SH-SY5Y (cell line): ENCODE measurements around the gene MAGOHB.

Experiments used
- GATA2 ChIP-seq: IDR thresholded peaks from 2 replicates; pipeline ENCODE4 v1.6.1; 2011; ENCODE audit warnings: mild to moderate bottlenecking, low read depth, low read length
- GATA3 ChIP-seq: IDR thresholded peaks from 2 replicates; pipeline ENCODE4 v1.6.1; 2011; ENCODE audit warnings: low read depth, mild to moderate bottlenecking, low read length, moderate library complexity

The MAGOHB gene

DNA sequence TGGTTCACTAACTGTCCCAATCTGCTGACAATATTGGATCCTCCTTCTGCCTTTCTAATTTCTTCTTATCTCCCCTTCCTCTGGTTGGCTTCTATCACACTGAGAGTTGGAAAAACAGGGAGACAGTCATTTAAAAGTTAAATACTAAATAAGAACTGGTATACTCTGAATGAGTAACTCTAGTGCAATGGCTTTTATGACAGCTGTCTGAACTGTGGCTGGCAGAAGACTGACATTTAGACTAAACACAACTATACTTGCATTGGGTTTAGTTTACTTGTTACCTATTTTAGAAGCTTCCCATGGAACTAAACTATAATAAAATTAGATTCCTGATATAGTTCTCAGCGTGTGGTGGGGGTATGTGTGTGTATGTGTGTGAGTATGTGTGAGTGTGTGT, 7.9 kb upstream of the MAGOHB start:
- TF ChIP-seq GATA3 (no peak), GATA2 (no peak)

DNA sequence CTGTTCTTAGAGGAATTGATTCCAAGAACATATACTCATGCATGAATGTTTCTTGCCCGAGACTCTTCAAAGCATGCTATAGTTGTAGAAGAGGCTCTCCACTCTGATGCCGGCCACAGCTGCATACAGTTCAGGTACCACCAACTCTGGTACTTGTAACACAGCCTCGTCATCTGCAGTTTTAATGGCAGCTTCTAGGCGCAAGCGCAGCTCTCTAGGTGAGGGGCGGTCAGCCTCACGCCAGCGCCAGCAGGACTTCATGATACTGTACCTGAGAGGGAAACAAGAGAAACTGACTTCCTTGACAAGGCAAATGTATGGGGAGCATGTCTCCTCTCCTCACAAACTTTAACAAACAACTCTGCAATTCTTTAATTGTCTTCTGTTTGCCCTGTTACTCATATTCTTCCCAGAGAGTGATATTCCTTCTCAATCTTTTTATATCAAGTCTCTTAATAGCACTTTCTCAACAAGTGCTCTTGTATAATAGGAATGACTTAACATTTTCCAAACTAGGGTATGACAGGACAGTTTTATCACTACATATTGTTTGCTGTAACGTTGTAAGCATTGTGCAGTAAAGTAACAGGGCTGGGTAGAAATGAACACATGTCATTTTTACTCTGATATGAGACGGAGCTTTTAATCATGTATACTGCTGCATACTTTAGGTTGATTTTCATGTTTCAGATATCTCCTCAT, 6.8 kb upstream of the MAGOHB start:
- TF ChIP-seq GATA2: no peak
- TF ChIP-seq GATA3: no peak

DNA sequence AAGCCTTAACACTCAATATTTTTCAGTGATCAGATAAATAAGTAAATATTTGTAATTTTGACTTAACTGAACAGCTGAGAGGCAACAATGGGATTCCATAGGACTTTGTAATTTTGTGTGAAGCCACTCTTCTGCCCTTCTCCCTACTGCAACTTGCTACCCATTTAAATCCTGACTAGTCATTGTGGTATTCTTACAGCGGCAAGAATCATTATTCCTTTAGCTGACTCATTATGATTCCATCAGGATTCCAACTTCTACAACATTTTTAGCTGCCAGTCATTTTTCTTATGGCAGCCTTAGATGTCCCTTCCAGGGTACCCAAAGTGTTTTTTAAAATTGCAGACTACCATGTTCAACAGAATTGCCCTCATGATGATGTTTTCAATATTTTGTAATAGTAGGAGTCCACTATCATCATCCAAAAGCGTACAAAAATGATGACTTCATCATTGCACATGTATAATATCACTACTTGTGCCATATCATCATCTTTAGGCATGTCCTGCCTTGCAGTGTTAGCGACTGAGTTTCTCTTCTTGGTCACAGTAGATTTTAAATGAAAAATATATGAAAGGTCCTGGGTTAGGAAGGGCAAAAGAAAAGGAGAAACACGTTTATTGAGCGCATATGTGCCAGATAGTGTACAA, 5.1 kb upstream of the MAGOHB start:
- no peak for TF ChIP-seq GATA2
- TF ChIP-seq GATA3: no peak

DNA sequence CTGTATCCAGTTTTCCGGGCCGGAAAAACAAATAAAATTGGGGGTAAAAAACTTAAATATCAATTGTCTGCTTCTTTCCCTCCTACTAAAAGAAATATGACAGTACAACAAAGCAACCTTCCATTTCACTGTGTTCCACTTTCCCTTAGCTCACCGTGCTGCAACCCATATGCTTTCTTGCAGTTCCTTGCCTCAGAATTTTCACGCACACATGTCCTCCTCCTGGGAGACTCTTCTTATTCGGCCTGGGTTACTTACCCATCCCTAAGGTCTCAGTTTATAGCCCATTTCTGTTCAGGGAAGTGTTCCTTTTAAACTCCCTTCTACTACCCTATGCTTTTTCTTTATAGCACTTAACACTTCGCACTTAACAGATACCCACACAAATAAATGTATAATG, 4.5 kb upstream of the MAGOHB start:
- TF ChIP-seq GATA3 (no peak), GATA2 (no peak)

DNA sequence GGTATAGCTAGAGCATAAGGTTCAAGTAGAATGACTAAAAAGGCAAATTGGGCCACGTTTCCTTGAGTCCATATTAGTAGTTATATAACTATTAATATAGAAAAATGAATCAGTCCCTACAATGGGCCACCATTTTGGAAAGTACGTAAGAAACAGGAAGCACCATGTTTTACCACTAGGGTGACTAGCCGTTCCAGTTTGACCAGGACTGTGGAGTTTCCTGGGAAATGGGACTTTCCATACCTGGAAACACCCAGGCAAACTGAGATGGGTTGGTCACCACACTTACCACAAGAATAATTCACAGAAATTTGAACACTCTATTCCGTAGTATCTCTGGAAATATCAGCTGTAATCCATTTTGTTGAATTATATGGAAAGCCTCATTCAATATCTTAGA, 2.1 kb upstream of the MAGOHB start:
- TF ChIP-seq GATA3 (no peak), GATA2 (no peak)

DNA sequence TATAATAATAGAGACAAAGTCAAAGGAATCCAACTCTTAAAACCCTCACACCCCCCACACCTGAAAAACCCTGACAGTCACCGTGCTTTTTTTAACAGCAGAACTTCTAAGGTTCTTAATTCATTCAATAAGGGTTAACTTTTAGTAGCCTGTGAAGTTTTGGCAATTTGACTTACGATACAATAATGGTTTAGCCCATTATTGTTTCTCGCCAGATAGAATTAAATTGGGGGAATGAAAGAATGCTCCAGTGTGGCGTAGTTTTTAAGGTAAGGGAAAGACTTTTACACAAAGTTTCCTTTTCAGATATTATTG, 604 bp upstream of the MAGOHB start:
- TF ChIP-seq GATA2: no peak
- no peak for TF ChIP-seq GATA3

DNA sequence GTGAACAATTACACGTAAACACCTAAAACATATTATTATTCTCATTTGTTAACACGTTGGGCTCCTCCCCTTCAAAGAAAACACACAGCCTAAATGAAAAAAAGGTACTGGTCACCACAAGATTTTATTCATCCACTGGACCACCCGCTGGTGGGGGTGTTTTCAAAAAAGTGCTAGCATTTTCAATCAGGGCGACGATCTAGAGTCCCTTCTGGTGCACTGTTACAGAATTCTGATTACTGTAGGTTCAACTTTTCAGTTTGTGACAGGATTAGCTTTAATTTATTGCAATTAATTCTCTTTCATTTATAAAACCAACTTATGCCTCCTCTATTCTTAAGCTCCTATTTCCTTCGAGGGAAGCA, 443 bp downstream of the MAGOHB start:
- TF ChIP-seq GATA3: no peak
- TF ChIP-seq GATA2: no peak

DNA sequence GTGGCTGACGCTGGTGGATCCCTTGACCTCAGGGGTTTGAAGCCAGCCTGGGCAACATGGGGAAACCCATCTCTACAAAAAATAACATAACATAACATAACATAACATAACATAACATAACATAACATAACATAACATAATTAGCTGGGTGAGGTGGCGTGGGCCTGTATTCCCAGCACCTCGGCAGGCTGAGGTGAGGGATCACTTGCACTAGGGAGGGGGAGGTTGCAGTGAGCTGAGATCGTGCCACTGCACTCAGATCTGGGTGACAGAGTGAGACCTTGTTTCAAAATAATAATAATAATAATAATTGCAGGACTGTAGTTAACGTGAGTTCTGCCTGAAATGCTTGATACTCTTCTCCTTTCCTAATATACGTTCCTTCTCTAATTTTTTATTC, 1.3 kb downstream of the MAGOHB start:
- no peak for TF ChIP-seq GATA3
- TF ChIP-seq GATA2: no peak

DNA sequence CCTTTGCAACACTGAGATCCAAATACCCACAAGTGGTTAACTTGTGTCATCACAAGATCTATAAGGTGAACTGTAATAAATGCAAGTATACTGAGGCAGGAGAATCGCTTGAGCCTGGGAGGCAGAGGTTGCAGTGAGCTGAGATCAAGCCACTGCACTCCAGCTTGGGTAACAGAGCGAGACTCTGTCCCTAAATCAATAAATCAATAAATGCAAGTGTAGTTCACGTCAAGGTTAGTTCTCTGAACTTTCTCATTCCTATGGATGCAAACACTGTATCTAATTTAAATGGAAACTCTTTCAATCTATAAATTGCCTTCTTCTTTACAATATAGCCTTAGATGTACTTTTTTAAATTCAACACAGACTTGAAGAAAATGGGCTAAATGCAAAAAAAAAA, 3.2 kb downstream of the MAGOHB start:
- TF ChIP-seq GATA2: no peak
- no peak for TF ChIP-seq GATA3

DNA sequence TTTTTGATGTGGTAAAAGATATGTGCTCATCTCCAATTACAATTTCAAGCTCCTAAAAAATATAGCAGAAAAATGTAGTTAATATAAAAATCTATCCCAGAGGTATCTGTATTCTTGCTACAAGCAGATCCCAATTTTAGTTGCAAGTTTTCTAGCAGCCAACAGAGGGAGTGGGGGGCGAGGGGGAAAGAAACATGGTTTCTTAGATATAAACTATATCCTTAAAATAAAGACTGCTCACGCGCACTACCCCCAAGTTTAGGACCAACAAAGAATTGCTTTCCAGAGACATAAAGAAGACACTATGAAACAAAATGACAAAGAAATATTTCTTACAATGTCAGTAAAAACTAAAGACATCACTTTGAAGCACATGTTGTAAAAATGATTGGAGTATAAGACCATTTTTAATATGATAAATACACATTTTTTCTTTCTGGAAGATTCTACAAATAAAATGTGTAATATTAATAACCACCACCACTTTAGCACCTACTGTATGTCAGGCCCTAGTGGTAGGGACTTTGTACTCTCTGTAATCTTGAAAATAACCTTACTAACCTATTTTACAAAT, 5.4 kb downstream of the MAGOHB start:
- TF ChIP-seq GATA3: no peak
- TF ChIP-seq GATA2: no peak

DNA sequence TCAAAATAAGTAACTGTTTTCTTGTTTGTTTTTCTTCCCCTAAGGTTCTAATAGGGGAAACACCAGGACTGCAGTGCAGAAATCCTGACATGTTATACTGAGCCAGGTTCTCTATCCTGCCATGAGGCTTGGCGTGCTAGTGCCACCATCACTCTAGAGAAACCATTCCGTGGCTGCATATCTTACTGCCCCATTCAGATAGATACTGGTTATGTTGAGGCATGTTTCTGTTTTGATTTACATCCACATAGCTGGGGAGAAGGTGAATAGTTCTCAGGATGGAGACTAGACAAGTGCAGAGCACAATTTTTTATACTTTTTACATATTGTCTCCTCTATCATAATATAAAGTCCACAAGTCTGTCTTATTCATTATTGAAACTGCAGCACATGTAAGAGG, 11.5 kb downstream of the MAGOHB start:
- no peak for TF ChIP-seq GATA2
- no peak for TF ChIP-seq GATA3

DNA sequence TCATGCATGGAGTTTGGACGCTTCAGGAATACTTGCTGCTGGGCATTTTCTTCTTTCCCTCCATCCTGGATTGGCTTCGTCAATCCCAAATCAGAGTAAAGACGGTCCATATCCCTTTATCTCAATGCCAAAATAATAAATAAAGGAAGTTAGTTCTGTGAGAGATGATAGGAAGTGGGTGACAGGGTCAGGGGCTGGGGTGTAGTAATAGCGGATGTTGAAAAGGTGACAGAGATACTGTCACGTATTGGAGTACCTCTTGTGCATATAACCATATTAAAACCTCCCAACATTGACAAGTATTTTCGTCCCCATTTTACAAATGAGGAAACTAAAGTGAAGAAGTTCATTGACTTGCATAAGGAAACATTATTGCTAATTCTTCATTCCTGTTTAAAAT, 12.4 kb downstream of the MAGOHB start:
- TF ChIP-seq GATA3 (no peak), GATA2 (no peak)

DNA sequence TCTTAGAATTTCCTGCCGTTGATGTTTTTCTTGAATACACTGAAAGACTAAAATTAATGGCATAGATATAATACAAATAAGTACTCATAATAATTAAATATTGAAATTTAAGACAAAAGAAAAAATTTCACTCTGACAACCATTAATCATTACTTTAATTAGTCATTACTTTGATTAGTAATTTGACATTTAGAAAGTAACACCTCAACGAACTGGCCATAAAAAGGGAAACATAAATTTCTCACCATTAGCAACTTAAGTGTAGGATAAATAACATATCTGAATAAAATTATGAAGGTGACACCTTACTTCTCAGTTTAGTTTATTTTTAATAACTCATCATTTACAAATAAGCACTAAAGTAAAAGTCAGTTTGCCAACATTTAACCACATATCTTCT, 17.5 kb downstream of the MAGOHB start:
- TF ChIP-seq GATA3 (no peak), GATA2 (no peak)

DNA sequence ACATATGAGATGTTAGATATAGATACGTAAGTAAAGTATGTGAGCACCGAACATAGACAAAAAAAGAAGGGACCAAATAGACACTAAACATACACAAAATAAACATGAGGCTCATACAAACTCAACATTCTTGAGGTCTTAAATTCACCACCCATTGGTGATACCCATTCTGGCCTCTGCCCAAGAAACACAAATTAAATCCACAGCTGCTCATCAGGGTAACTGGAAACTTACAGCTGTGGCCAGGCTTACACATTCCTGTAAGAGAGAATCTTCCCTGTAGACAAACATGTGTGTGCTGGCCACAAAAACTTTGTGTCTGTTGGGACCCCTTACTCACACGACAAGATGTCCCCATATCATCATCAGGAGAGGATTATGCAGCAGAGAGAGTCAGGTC, 22.4 kb downstream of the MAGOHB start:
- TF ChIP-seq GATA2: no peak

DNA sequence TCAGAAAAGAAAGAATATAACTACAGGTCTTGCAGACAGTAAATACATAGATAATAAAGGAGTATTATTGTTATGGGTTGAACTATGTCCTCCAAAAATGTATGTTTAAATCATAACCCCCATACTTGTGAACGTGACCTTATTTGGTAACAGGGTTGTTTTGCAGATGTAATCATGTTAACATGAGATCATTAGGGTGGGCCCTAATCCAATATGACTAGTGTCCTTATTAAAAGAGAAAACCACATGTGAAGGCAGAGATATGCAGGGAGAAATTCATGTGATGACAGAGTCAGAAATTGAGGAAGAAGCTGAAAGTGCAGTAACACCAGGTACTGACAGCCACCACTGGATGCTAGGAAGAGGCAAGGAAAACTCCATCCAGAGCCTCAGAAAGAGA, 29.0 kb downstream of the MAGOHB start:
- no peak for TF ChIP-seq GATA3
- no peak for TF ChIP-seq GATA2
